Osteocyte (in vitro differentiated cells): ENCODE data around the gene ADH7. TPM values are rescaled to one million over a fixed set of nuclear protein-coding genes. Genes with fewer than 3 reads are reported as not detected.

Experiments used
- DNase-seq: peaks from one replicate; pipeline ENCODE4 v3.0.0; 2021; ENCODE audit warnings: mixed read lengths; ENCODE audit not compliant: unreplicated experiment; ENCODE audit errors: extremely low spot score
- H3K27ac Mint-ChIP-seq: one replicate; pipeline ENCODE4 v1.8.0; 2021; ENCODE audit warnings: mild to moderate bottlenecking, mixed read lengths; ENCODE audit not compliant: unreplicated experiment
- H3K27me3 Mint-ChIP-seq: one replicate; pipeline ENCODE4 v1.8.0; 2021; ENCODE audit warnings: mixed read lengths; ENCODE audit not compliant: unreplicated experiment
- H3K36me3 Mint-ChIP-seq: one replicate; pipeline ENCODE4 v1.8.0; 2021; ENCODE audit warnings: mixed read lengths; ENCODE audit not compliant: unreplicated experiment
- H3K4me1 Mint-ChIP-seq: one replicate; pipeline ENCODE4 v1.8.0; 2021; ENCODE audit warnings: mixed read lengths; ENCODE audit not compliant: unreplicated experiment
- H3K4me3 Mint-ChIP-seq: one replicate; pipeline ENCODE4 v1.8.0; 2021; ENCODE audit warnings: mild to moderate bottlenecking, moderate library complexity, mixed read lengths; ENCODE audit not compliant: unreplicated experiment
- H3K9me3 Mint-ChIP-seq: one replicate; pipeline ENCODE4 v1.8.0; 2021; ENCODE audit warnings: mixed read lengths; ENCODE audit not compliant: unreplicated experiment
- CTCF ChIP-seq: fragments of 200-600 bp; sonication (generic); IDR thresholded peaks from 2 replicates; pipeline ENCODE4 v1.5.0; 2021; ENCODE audit warnings: antibody characterized with exemption, mild to moderate bottlenecking, moderate library complexity
- total RNA-seq: library from RNA; stranded (reverse); gene quantifications from 2 replicates; pipeline ENCODE4 v1.2.1, GENCODE V29; 2021

ADH7 gene
- total RNA-seq, 1 donor from 2014 or later, result not detected

- Mint-ChIP-seq H3K4me1 (peaks cover 33% of the 10 kb centered on the region), H3K27me3 (no peaks in the 10 kb centered on the region), H3K27ac (peak overlapping the region; percentile 98), H3K36me3 (peaks cover 12% of the 10 kb centered on the region), H3K4me3 (peak overlapping the region; percentile 24), H3K9me3 (peaks cover 30% of the 10 kb centered on the region)
- no peak for DNase-seq
- TF ChIP-seq CTCF, result no peak
These were observed 40.2 kb downstream of the ADH7 start for GRCh38 chr4:99394896-99395295.

GRCh38 chr4:99390055-99390454, 45.1 kb downstream of the ADH7 start:
- Mint-ChIP-seq H3K36me3 (peaks cover 5% of the 10 kb centered on the region), H3K27me3 (no peaks in the 10 kb centered on the region), H3K4me3 (no peak overlapping the region), H3K27ac (peak overlapping the region; percentile 76), H3K4me1 (peaks cover 32% of the 10 kb centered on the region), H3K9me3 (peaks cover 15% of the 10 kb centered on the region)
- TF ChIP-seq CTCF, result no peak
- no peak for DNase-seq

GRCh38 chr4:99389606-99390005, 45.5 kb downstream of the ADH7 start:
- peak overlapping the region; percentile 48 for H3K27ac Mint-ChIP-seq
- H3K9me3 Mint-ChIP-seq, result peaks cover 15% of the 10 kb centered on the region
- DNase-seq, result no peak
- H3K36me3 Mint-ChIP-seq, result peaks cover 5% of the 10 kb centered on the region
- no peaks in the 10 kb centered on the region for H3K27me3 Mint-ChIP-seq
- H3K4me1 Mint-ChIP-seq, result peaks cover 30% of the 10 kb centered on the region
- TF ChIP-seq CTCF, result no peak
- no peak overlapping the region for H3K4me3 Mint-ChIP-seq

GRCh38 chr4:99383833-99384392, 51.2 kb downstream of the ADH7 start:
- Mint-ChIP-seq H3K27me3 (no peaks in the 10 kb centered on the region), H3K4me1 (peaks cover 36% of the 10 kb centered on the region), H3K36me3 (no peaks in the 10 kb centered on the region), H3K9me3 (peaks cover 22% of the 10 kb centered on the region), H3K27ac (peak overlapping the region; percentile 92), H3K4me3 (no peak overlapping the region)
- TF ChIP-seq CTCF, result no peak
- no peak for DNase-seq

GRCh38 chr4:99383399-99383798, 51.7 kb downstream of the ADH7 start:
- peak overlapping the region; percentile 92 for H3K27ac Mint-ChIP-seq
- H3K9me3 Mint-ChIP-seq, result peaks cover 17% of the 10 kb centered on the region
- no peak for TF ChIP-seq CTCF
- DNase-seq, result no peak
- no peak overlapping the region for H3K4me3 Mint-ChIP-seq
- H3K27me3 Mint-ChIP-seq, result no peaks in the 10 kb centered on the region
- H3K4me1 Mint-ChIP-seq, result peaks cover 34% of the 10 kb centered on the region
- no peaks in the 10 kb centered on the region for H3K36me3 Mint-ChIP-seq
